HG03558 (cell line): ENCODE measurements around the gene DCDC2.
"Not testable (repeated sequence)": the region's sequence is repeated elsewhere in the genome, so short reads cannot be mapped to it uniquely, and the experiment has no call there.

Source experiments
- ATAC-seq: cut with Tn5 transposase; IDR thresholded peaks from one replicate; pipeline ENCODE4 v1.9.1; 2021; ENCODE audit warnings: moderate number of reproducible peaks; ENCODE audit not compliant: unreplicated experiment; ENCODE audit errors: extremely low read depth

The DCDC2 gene

GRCh38 chr6:24228681-24229255, 129.1 kb downstream of the DCDC2 start:
- no peak for ATAC-seq

- ATAC-seq: no peak
Measured at GRCh38 chr6:24228123-24228522, 129.7 kb downstream of the DCDC2 start.

GRCh38 chr6:24227556-24227955, 130.3 kb downstream of the DCDC2 start:
- no peak for ATAC-seq

- no peak for ATAC-seq
Measured at GRCh38 chr6:24226541-24226940, 131.3 kb downstream of the DCDC2 start.

GRCh38 chr6:24225838-24226237, 132.0 kb downstream of the DCDC2 start:
- ATAC-seq: no peak

GRCh38 chr6:24223115-24223919, 134.5 kb downstream of the DCDC2 start:
- no peak for ATAC-seq

GRCh38 chr6:24219670-24220069, 138.2 kb downstream of the DCDC2 start:
- ATAC-seq: no peak

- ATAC-seq: no peak
Measured at GRCh38 chr6:24214984-24215383, 142.9 kb downstream of the DCDC2 start.

- ATAC-seq: no peak
Measured at GRCh38 chr6:24207413-24207812, 150.4 kb downstream of the DCDC2 start.

- ATAC-seq: no peak
Measured at GRCh38 chr6:24205020-24205492, 152.8 kb downstream of the DCDC2 start.

- not testable (repeated sequence) for ATAC-seq
Measured at GRCh38 chr6:24204113-24204512, 153.7 kb downstream of the DCDC2 start.

- ATAC-seq: no peak
Measured at GRCh38 chr6:24197892-24198291, 160.0 kb downstream of the DCDC2 start.

GRCh38 chr6:24195836-24196597, 161.8 kb downstream of the DCDC2 start:
- ATAC-seq: no peak

GRCh38 chr6:24194978-24195700, 162.7 kb downstream of the DCDC2 start:
- no peak for ATAC-seq

GRCh38 chr6:24193364-24193763, 164.5 kb downstream of the DCDC2 start:
- no peak for ATAC-seq

- ATAC-seq: no peak
Measured at GRCh38 chr6:24191346-24191745, 166.5 kb downstream of the DCDC2 start.

GRCh38 chr6:24188578-24189080, 169.2 kb downstream of the DCDC2 start:
- ATAC-seq: no peak

- no peak for ATAC-seq
Measured at GRCh38 chr6:24187965-24188577, 169.8 kb downstream of the DCDC2 start.

GRCh38 chr6:24186349-24186748, 171.5 kb downstream of the DCDC2 start:
- ATAC-seq: no peak

GRCh38 chr6:24183584-24183983, 174.3 kb downstream of the DCDC2 start:
- ATAC-seq: no peak
